Breast epithelium (tissue), 3 donors: Measurements from ENCODE around the gene PDLIM5.

Source experiments
- POLR2A ChIP-seq: fragments of 450-650 bp; IDR thresholded peaks from one replicate; pipeline ENCODE4 v1.6.1; 2016; ENCODE audit warnings: antibody characterized with exemption, mild to moderate bottlenecking, moderate library complexity
- TF ChIP-seq, protein P1 (sequence below), 3 donors: fragments of 450-650 bp; IDR thresholded peaks; one replicate each; pipeline ENCODE4 v1.5.1; 2016 to 2017; ENCODE audit warnings: antibody characterized with exemption in 3 of 3, mild to moderate bottlenecking in 3 of 3, moderate library complexity in 3 of 3

DNA sequence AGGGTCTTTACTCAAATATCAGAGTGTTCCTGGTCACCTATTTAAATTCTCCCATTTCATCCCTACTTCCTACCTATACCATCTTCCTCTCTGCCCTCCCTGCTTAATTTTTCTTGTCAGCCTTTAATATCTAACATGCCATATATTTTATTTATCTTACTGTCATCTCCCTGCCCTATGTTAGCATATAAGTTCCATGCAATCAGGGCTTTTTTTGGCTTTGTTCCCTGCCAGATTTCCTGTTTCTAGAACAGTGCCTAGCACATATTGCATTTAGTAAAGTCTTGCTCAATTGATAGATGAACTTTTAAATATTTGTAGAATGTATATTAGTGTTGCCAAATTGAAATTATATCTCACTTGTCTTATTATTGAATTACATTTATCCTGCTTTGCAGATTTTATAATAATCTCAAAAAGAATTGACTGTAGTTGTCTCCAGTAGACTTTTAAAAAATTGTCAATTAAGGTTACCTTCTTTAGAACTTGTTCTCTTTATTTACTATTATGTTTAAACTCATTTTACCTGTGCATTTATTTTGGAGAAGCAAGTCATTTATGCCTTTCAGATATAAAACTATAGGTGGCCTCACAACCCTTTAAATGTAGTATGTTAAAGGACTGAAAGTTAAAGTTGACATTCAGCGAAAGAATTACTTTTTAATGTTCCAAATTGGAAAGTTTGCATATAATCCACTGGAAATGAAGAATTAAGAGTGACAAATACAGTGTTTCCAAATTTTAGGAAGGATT is 197.8 kb downstream of the PDLIM5 start:
- TF ChIP-seq, protein P1, sequence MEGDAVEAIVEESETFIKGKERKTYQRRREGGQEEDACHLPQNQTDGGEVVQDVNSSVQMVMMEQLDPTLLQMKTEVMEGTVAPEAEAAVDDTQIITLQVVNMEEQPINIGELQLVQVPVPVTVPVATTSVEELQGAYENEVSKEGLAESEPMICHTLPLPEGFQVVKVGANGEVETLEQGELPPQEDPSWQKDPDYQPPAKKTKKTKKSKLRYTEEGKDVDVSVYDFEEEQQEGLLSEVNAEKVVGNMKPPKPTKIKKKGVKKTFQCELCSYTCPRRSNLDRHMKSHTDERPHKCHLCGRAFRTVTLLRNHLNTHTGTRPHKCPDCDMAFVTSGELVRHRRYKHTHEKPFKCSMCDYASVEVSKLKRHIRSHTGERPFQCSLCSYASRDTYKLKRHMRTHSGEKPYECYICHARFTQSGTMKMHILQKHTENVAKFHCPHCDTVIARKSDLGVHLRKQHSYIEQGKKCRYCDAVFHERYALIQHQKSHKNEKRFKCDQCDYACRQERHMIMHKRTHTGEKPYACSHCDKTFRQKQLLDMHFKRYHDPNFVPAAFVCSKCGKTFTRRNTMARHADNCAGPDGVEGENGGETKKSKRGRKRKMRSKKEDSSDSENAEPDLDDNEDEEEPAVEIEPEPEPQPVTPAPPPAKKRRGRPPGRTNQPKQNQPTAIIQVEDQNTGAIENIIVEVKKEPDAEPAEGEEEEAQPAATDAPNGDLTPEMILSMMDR (IDR thresholded peaks at IDR 0.05) = no peak
- TF ChIP-seq POLR2A = no peak
